Endothelial cell (in vitro differentiated cells): ENCODE data around the gene DRD2. TPM values are rescaled to one million over a fixed set of nuclear protein-coding genes. Genes with fewer than 3 reads are reported as not detected.
A peak's percentile ranks its signal among the peaks of the same experiment; 100 is the strongest.

Experiments
- DNase-seq: peaks from one replicate; pipeline ENCODE4 v3.0.0; 2021; ENCODE audit warnings: low spot score
- H3K27ac Mint-ChIP-seq: one replicate; pipeline ENCODE4 v1.8.0; 2021; ENCODE audit warnings: mixed read lengths, inconsistent platforms; ENCODE audit not compliant: unreplicated experiment
- H3K27me3 Mint-ChIP-seq: one replicate; pipeline ENCODE4 v1.8.0; 2021; ENCODE audit warnings: mild to moderate bottlenecking, moderate library complexity, mixed read lengths, inconsistent platforms; ENCODE audit not compliant: unreplicated experiment
- H3K36me3 Mint-ChIP-seq: one replicate; pipeline ENCODE4 v1.8.0; 2021; ENCODE audit warnings: mild to moderate bottlenecking, low read depth, mixed read lengths, inconsistent platforms; ENCODE audit not compliant: unreplicated experiment
- H3K4me1 Mint-ChIP-seq: one replicate; pipeline ENCODE4 v1.8.0; 2021; ENCODE audit warnings: mild to moderate bottlenecking, mixed read lengths, inconsistent platforms; ENCODE audit not compliant: unreplicated experiment
- H3K4me3 Mint-ChIP-seq: one replicate; pipeline ENCODE4 v1.8.0; 2021; ENCODE audit warnings: mild to moderate bottlenecking, mixed read lengths, inconsistent platforms; ENCODE audit not compliant: unreplicated experiment
- H3K9me3 Mint-ChIP-seq: one replicate; pipeline ENCODE4 v1.8.0; 2021; ENCODE audit warnings: mixed read lengths, inconsistent platforms; ENCODE audit not compliant: unreplicated experiment
- total RNA-seq: library from RNA; stranded (reverse); fragmentation: NEBNext Ultra II Directional; extraction: Animal tissue kit (Norgen Biotek cat#: 25700); gene quantifications from one replicate; pipeline ENCODE4 v1.2.1, GENCODE V29; 2021; ENCODE audit not compliant: unreplicated experiment
- TF ChIP-seq, protein P1 (sequence below): fragments of 200-600 bp; sonication (generic); IDR thresholded peaks from one replicate; pipeline ENCODE4 v1.5.0; 2021; ENCODE audit warnings: antibody characterized with exemption; ENCODE audit not compliant: unreplicated experiment

The DRD2 gene
- total RNA-seq, 1 donor from 2014 or later = 1.3 TPM

DNA sequence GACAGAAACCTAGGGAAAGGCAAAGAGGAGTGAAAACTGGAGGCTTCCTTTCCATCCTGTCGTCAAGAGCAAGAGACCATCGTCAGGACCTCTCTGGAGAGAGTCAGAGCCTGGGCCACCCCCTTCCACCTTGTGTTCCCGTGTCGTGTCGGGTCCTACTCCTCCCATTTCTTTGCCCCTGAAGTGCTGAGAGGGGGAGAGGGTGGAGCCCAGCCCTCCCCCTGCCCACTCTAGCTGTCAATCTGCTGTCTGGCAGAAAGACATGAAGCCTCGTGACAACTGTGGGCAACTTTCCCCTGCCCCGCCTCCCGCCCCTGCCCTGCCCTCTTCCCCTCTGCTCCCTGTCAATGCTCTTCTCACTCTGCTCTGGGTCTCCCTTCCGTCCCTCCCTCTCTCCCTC lies 67.0 kb downstream of the DRD2 start:
- Mint-ChIP-seq H3K27me3 (peaks cover 7% of the 10 kb centered on the region), H3K36me3 (no peaks in the 10 kb centered on the region), H3K9me3 (no peaks in the 10 kb centered on the region), H3K4me1 (peaks cover 32% of the 10 kb centered on the region), H3K4me3 (no peak overlapping the region), H3K27ac (no peak overlapping the region)
- TF ChIP-seq, protein P1, sequence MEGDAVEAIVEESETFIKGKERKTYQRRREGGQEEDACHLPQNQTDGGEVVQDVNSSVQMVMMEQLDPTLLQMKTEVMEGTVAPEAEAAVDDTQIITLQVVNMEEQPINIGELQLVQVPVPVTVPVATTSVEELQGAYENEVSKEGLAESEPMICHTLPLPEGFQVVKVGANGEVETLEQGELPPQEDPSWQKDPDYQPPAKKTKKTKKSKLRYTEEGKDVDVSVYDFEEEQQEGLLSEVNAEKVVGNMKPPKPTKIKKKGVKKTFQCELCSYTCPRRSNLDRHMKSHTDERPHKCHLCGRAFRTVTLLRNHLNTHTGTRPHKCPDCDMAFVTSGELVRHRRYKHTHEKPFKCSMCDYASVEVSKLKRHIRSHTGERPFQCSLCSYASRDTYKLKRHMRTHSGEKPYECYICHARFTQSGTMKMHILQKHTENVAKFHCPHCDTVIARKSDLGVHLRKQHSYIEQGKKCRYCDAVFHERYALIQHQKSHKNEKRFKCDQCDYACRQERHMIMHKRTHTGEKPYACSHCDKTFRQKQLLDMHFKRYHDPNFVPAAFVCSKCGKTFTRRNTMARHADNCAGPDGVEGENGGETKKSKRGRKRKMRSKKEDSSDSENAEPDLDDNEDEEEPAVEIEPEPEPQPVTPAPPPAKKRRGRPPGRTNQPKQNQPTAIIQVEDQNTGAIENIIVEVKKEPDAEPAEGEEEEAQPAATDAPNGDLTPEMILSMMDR = no peak
- no peak for DNase-seq

DNA sequence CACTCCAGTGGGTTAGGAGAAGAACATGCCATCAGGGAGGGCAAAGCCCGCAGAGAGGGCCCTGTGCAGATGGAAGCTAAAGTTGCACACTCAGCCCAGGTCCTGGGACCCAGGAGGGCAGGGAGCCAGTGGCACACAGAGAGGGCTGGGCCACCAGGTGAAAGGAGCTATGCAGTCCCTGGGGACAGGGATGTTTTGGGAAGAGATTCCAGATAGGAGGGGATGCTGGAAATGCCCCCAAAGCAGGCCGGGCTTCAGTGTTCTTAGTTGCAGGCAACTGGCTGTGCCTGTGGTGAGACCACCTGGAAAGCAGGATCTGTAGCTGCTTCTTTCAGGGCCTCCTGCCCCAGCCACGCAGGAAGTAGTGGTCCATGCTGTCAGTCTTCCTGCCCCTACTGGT lies 68.0 kb downstream of the DRD2 start:
- H3K36me3 Mint-ChIP-seq = no peaks in the 10 kb centered on the region
- H3K4me1 Mint-ChIP-seq = peaks cover 38% of the 10 kb centered on the region
- no peak overlapping the region for H3K27ac Mint-ChIP-seq
- TF ChIP-seq, protein P1 = no peak
- H3K27me3 Mint-ChIP-seq = peaks cover 7% of the 10 kb centered on the region
- H3K9me3 Mint-ChIP-seq = no peaks in the 10 kb centered on the region
- DNase-seq = no peak
- H3K4me3 Mint-ChIP-seq = no peak overlapping the region

- H3K4me3 Mint-ChIP-seq = no peak overlapping the region
- H3K4me1 Mint-ChIP-seq = peaks cover 38% of the 10 kb centered on the region
- H3K36me3 Mint-ChIP-seq = no peaks in the 10 kb centered on the region
- no peaks in the 10 kb centered on the region for H3K9me3 Mint-ChIP-seq
- peaks cover 7% of the 10 kb centered on the region for H3K27me3 Mint-ChIP-seq
- TF ChIP-seq, protein P1 = no peak
- H3K27ac Mint-ChIP-seq = no peak overlapping the region
- no peak for DNase-seq
Measured at GRCh38 chr11:113405724-113406478, 69.3 kb downstream of the DRD2 start.

DNA sequence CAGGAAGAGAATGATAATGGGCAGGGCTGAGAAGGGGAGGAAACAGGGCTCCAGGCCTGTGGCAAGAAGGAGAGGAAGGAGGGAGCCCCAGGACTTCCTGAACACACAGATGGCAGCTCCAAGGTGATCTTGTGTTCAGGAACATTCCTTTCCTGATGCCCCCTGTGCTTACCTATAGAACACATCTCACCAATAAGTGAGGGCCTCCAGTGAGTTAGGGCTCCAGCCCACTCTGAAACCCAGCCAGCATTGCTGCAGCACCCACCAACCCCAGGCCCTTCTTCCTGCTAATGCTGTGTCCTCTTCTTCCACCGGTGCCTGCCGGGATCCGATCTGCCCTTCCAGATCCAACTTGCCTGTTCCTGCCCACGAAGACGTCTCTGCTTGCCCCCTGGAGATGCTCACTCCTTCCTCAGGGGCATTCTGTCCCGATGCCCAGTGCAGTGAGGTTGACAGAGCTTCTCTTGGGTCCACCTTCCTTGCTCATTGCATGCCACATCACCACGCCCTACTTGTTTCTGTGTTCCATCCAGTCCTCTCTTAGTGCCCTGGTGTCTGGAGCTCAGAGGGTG lies 70.3 kb downstream of the DRD2 start:
- Mint-ChIP-seq H3K27ac (peak overlapping the region; percentile 70), H3K4me3 (peak overlapping the region; percentile 29), H3K27me3 (peaks cover 7% of the 10 kb centered on the region), H3K4me1 (peaks cover 38% of the 10 kb centered on the region), H3K36me3 (no peaks in the 10 kb centered on the region), H3K9me3 (no peaks in the 10 kb centered on the region)
- no peak for DNase-seq
- TF ChIP-seq, protein P1 = no peak

- H3K9me3 Mint-ChIP-seq = no peaks in the 10 kb centered on the region
- no peak for DNase-seq
- peaks cover 9% of the 10 kb centered on the region for H3K27me3 Mint-ChIP-seq
- H3K36me3 Mint-ChIP-seq = no peaks in the 10 kb centered on the region
- H3K27ac Mint-ChIP-seq = no peak overlapping the region
- TF ChIP-seq, protein P1 = no peak
- peaks cover 40% of the 10 kb centered on the region for H3K4me1 Mint-ChIP-seq
- H3K4me3 Mint-ChIP-seq = no peak overlapping the region
Measured at GRCh38 chr11:113401718-113402117, 73.5 kb downstream of the DRD2 start.
